SK-N-SH (cell line): ENCODE data around the gene GNS. TPM values are rescaled to one million over a fixed set of nuclear protein-coding genes. Genes with fewer than 3 reads are reported as not detected.

Experiments
- CTCF ChIA-PET: fragments of 300-600, 350-600 bp; formaldehyde crosslinking; extraction: SDS; loops from one replicate; lab custom pipeline; 2021; lab: Yijun Ruan, JAX
- POLR2A ChIA-PET: fragments of 350-600 bp; sonication (Branson Sonifier 250); formaldehyde crosslinking; extraction: SDS; loops from one replicate; lab custom pipeline; 2020; ENCODE audit warnings: antibody characterized with exemption, inconsistent platforms; lab: Yijun Ruan, JAX
- DNase-seq: peaks from one replicate; pipeline ENCODE4 v3.0.0; 2012
- H2AFZ ChIP-seq: fragments of 200-600 bp; sonication (generic); 2 replicates; pipeline ENCODE4 v1.8.1; 2016; ENCODE audit warnings: antibody characterized with exemption, mild to moderate bottlenecking, low read depth
- H3F3A ChIP-seq: fragments of 200-600 bp; sonication (generic); replicated peaks from 2 replicates; pipeline ENCODE3; 2016; ENCODE audit warnings: antibody characterized with exemption, mild to moderate bottlenecking; ENCODE audit not compliant: insufficient read depth
- H3K27ac ChIP-seq, 2 experiments: fragments of 200-500 bp in 1 of 2; fragments of 200-600 bp in 1 of 2; sonication (Bioruptor generic) in 1 of 2; sonication (generic), shearing (Covaris generic) in 1 of 2; 2 replicates each; pipeline versions ENCODE4 v1.5.1 to v1.6.1; 2014 to 2016; ENCODE audit warnings: low read depth in 2 of 2, inconsistent platforms in 1 of 2, low read length in 1 of 2, mild to moderate bottlenecking in 1 of 2, mixed read lengths in 1 of 2
- H3K27me3 ChIP-seq: fragments of 200-600 bp; sonication (generic), shearing (Covaris generic); 2 replicates; pipeline ENCODE4 v1.6.1; 2016; ENCODE audit warnings: mixed run types; ENCODE audit not compliant: insufficient read depth
- H3K36me3 ChIP-seq, 2 experiments: fragments of 200-500 bp in 1 of 2; fragments of 200-600 bp in 1 of 2; sonication (Bioruptor generic) in 1 of 2; sonication (generic) in 1 of 2; replicated peaks in 1 of 2; 2 replicates each; pipeline versions ENCODE3 to v1.5.1; 2014 to 2016; ENCODE audit warnings: low read length in 1 of 2, mild to moderate bottlenecking in 1 of 2; ENCODE audit not compliant: insufficient read depth in 2 of 2, control insufficient read depth in 1 of 2
- H3K4me1 ChIP-seq, 2 experiments: fragments of 200-500 bp in 1 of 2; fragments of 200-600 bp in 1 of 2; sonication (Bioruptor generic) in 1 of 2; sonication (generic), shearing (Covaris generic) in 1 of 2; 2 replicates each; pipeline versions ENCODE4 v1.5.1 to v1.6.1; 2014 to 2016; ENCODE audit warnings: low read depth in 1 of 2, low read length in 1 of 2, mixed run types in 1 of 2; ENCODE audit not compliant: insufficient read depth in 2 of 2, control insufficient read depth in 1 of 2
- H3K4me2 ChIP-seq: fragments of 200-600 bp; sonication (generic), shearing (Covaris generic); 2 replicates; pipeline ENCODE4 v1.6.1; 2017; ENCODE audit warnings: mixed run types
- H3K4me3 ChIP-seq, 2 experiments: fragments of 200-500 bp in 1 of 2; fragments of 200-600 bp in 1 of 2; sonication (Bioruptor generic) in 1 of 2; sonication (generic), shearing (Covaris generic) in 1 of 2; 2 replicates each; pipeline versions ENCODE4 v1.5.1 to v1.8.1; 2014 to 2016; ENCODE audit warnings: low read depth in 2 of 2, inconsistent platforms in 1 of 2, low read length in 1 of 2, mild to moderate bottlenecking in 1 of 2, mixed read lengths in 1 of 2, moderate library complexity in 1 of 2
- H3K79me2 ChIP-seq: fragments of 200-600 bp; sonication (generic); 2 replicates; pipeline ENCODE4 v1.8.1; 2017; ENCODE audit warnings: mild to moderate bottlenecking; ENCODE audit not compliant: insufficient read depth
- H3K9ac ChIP-seq: fragments of 200-600 bp; sonication (generic); 2 replicates; pipeline ENCODE4 v1.6.1; 2017; ENCODE audit warnings: mixed run types
- H3K9me2 ChIP-seq: fragments of 200-600 bp; sonication (generic); 2 replicates; pipeline ENCODE4 v1.6.1; 2017; ENCODE audit warnings: mixed run types
- H3K9me3 ChIP-seq: fragments of 200-600 bp; sonication (generic); 2 replicates; pipeline ENCODE4 v1.6.1; 2017; ENCODE audit warnings: mixed run types, mild to moderate bottlenecking, moderate library complexity
- H4K20me1 ChIP-seq: fragments of 200-600 bp; sonication (generic); 2 replicates; pipeline ENCODE4 v1.6.1; 2017; ENCODE audit warnings: mild to moderate bottlenecking, mixed run types; ENCODE audit not compliant: insufficient read depth
- CHD2 ChIP-seq: fragments of 150-350 bp; IDR thresholded peaks from 2 replicates; pipeline ENCODE4 v1.6.1; 2018; ENCODE audit warnings: low read length; ENCODE audit not compliant: partially characterized antibody
- CTCF ChIP-seq: fragments of 200-600 bp; sonication (generic); IDR thresholded peaks from 2 replicates; pipeline ENCODE4 v1.6.1; 2017; ENCODE audit warnings: antibody characterized with exemption, mild to moderate bottlenecking, moderate library complexity
- EP300 ChIP-seq, 2 experiments: IDR thresholded peaks; 2 replicates each; pipeline versions ENCODE4 v1.4.0 to v1.6.1; 2012; ENCODE audit warnings: borderline replicate concordance in 1 of 2, low read depth in 1 of 2, low read length in 1 of 2
- EZH2phosphoT487 ChIP-seq: fragments of 200-600 bp; sonication (generic); IDR thresholded peaks from 2 replicates; pipeline ENCODE4 v1.6.1; 2017; ENCODE audit warnings: low read depth, mixed run types, mild to moderate bottlenecking, antibody characterized with exemption, moderate library complexity, borderline replicate concordance
- FOXJ3 ChIP-seq: sonication (generic); formaldehyde crosslinking; IDR thresholded peaks from 2 replicates; pipeline ENCODE4 v1.5.1; 2020; ENCODE audit warnings: mild to moderate bottlenecking, missing genetic modification reagents
- GABPA ChIP-seq: IDR thresholded peaks from 2 replicates; pipeline ENCODE4 v1.4.0; 2012; ENCODE audit warnings: low read depth, mild to moderate bottlenecking
- JUND ChIP-seq: IDR thresholded peaks from 2 replicates; pipeline ENCODE4 v1.4.0; 2012
- MAX ChIP-seq: IDR thresholded peaks from 2 replicates; pipeline ENCODE4 v1.4.0; 2012; ENCODE audit warnings: low read depth
- MEF2A ChIP-seq: IDR thresholded peaks from 2 replicates; pipeline ENCODE4 v1.4.0; 2012; ENCODE audit warnings: low read depth, borderline replicate concordance
- NFIC ChIP-seq: IDR thresholded peaks from 2 replicates; pipeline ENCODE4 v1.4.0; 2012; ENCODE audit warnings: borderline replicate concordance
- NRF1 ChIP-seq: IDR thresholded peaks from 2 replicates; pipeline ENCODE4 v1.6.1; 2012; ENCODE audit warnings: low read depth, mild to moderate bottlenecking, low read length
- POLR2AphosphoS5 ChIP-seq: IDR thresholded peaks from 2 replicates; pipeline ENCODE4 v1.6.1; 2012; ENCODE audit warnings: low read depth, low read length
- RCOR1 ChIP-seq: fragments of 150-350 bp; IDR thresholded peaks from 2 replicates; pipeline ENCODE4 v1.6.1; 2017; ENCODE audit warnings: antibody characterized with exemption, low read length
- REST ChIP-seq: IDR thresholded peaks from 2 replicates; pipeline ENCODE4 v1.6.1; 2012; ENCODE audit warnings: mild to moderate bottlenecking, low read depth, low read length, moderate library complexity
- RFX5 ChIP-seq: IDR thresholded peaks from 2 replicates; pipeline ENCODE4 v1.6.1; 2012; ENCODE audit warnings: mild to moderate bottlenecking, improper control_type of control experiment, low read length
- RXRA ChIP-seq: IDR thresholded peaks from 2 replicates; pipeline ENCODE4 v1.4.0; 2012; ENCODE audit warnings: low read depth, mild to moderate bottlenecking, borderline replicate concordance
- SIN3A ChIP-seq: IDR thresholded peaks from 2 replicates; pipeline ENCODE4 v1.6.1; 2012; ENCODE audit warnings: low read depth, mild to moderate bottlenecking, low read length, moderate library complexity, borderline replicate concordance
- SMC3 ChIP-seq: IDR thresholded peaks from 2 replicates; pipeline ENCODE4 v1.6.1; 2012; ENCODE audit warnings: low read depth, low read length, improper control_type of control experiment
- YY1 ChIP-seq: IDR thresholded peaks from 2 replicates; pipeline ENCODE4 v1.4.0; 2012; ENCODE audit warnings: low read depth, mild to moderate bottlenecking
- ZBTB33 ChIP-seq: IDR thresholded peaks from 2 replicates; pipeline ENCODE4 v1.4.0; 2012; ENCODE audit warnings: low read depth, borderline replicate concordance
- WGBS: methylation state at CpG from one replicate; pipeline ENCODE4 v1.1.6; 2017; ENCODE audit warnings: low lambda C conversion rate; 5-methylcytosine and 5-hydroxymethylcytosine counted together
- polyA plus RNA-seq, 3 experiments: library from polyadenylated mRNA; depleted of rRNA; stranded (reverse); fragments of >200 nt; gene quantifications; 2 replicates each; pipeline ENCODE4 v1.2.3, GENCODE V29; 2012

Gene GNS
- polyA plus RNA-seq, 1 of the 3 experiments (the other 2 are of a cell fraction) = 74.8 TPM

GRCh38 chr12:64745980-64746379, 13.2 kb downstream of the GNS start:
- no peaks in the 10 kb centered on the region for H3K9me3 ChIP-seq
- H3K4me2 ChIP-seq = no peak overlapping the region
- WGBS = 96% methylated on average over 2 of the region's 2 CpGs
- no peak for DNase-seq
- H3F3A ChIP-seq = peaks cover 24% of the 10 kb centered on the region
- no peaks in the 10 kb centered on the region for H3K27me3 ChIP-seq
- ChIA-PET POLR2A (no interaction called here), CTCF (interaction anchor here (1.2 kb wide), 1 partner anchor 15 kb away, joined by 4 read pairs; no protein-coding TSS in a partner anchor)
- H3K4me3 ChIP-seq = no peak overlapping the region
- no peak overlapping the region for H2AFZ ChIP-seq
- no peak overlapping the region for H3K9ac ChIP-seq
- peaks cover 0 to 11% of the 10 kb centered on the region in 2 experiments; a peak in 1 of 4 replicates for H3K4me1 ChIP-seq
- TF ChIP-seq POLR2AphosphoS5 (no peak), MAX (no peak), MEF2A (no peak), RXRA (no peak), GABPA (no peak), SIN3A (no peak), CTCF (no peak), NFIC (no peak), ZBTB33 (no peak), SMC3 (no peak), RFX5 (no peak), CHD2 (no peak), NRF1 (no peak), JUND (no peak), FOXJ3 (CRISPR knock-in tag) (no peak), RCOR1 (no peak), YY1 (no peak), EP300 (IDR thresholded peaks at IDR 0.05; ENCODE audit: borderline replicate concordance in 1 of 2, low read depth in 1 of 2, low read length in 1 of 2) (no peak), EZH2phosphoT487 (no peak), REST (no peak)
- TF ChIP-seq, all 33 proteins: peak for 0
- H3K36me3 ChIP-seq = peaks cover 32 to 45% of the 10 kb centered on the region in 2 experiments
- H4K20me1 ChIP-seq = no peaks in the 10 kb centered on the region
- no peaks in the 10 kb centered on the region for H3K9me2 ChIP-seq
- peak overlapping the region in 1 of 2 experiments; percentile 52; a peak in 1 of 4 replicates for H3K27ac ChIP-seq
- 0 out of 2 replicates have a peak, but pooled peaks cover 5% of the 10 kb centered on the region for H3K79me2 ChIP-seq
